Measurements from ENCODE around the gene IL4I1. TPM values are rescaled to one million over a fixed set of nuclear protein-coding genes. Genes with fewer than 3 reads are reported as not detected.

The IL4I1 gene
- total and polyA plus RNA-seq, 2 of the 4 experiments (the other 2 are of a cell fraction), result 0.31 to 0.36 TPM

GRCh38 chr19:49933643-49934042 lies 37.0 kb upstream of the IL4I1 start:
- H4K8ac ChIP-seq (ENCODE audit: low read depth in 2 of 2, low read length in 2 of 2), result no peak overlapping the region
- no peak overlapping the region for H2BK120ac ChIP-seq (ENCODE audit: low read depth, low read length)
- no peak overlapping the region for H2AK9ac ChIP-seq (replicated peaks; ENCODE audit: low read depth, low read length, poor library complexity)
- no peaks in the 10 kb centered on the region for H3K9me3 ChIP-seq (ENCODE audit: control insufficient read depth, insufficient read depth, low read length)
- peaks cover 0 to 16% of the 10 kb centered on the region in 2 experiments; a peak in 3 of 4 replicates for H3K79me1 ChIP-seq (ENCODE audit: low read depth in 1 of 2, low read length in 2 of 2)
- no peak overlapping the region for H3K23ac ChIP-seq (ENCODE audit: low read depth, low read length)
- H3K9ac ChIP-seq (ENCODE audit: low read depth, low read length), result no peak overlapping the region
- TF ChIP-seq NFE2L2 (IDR thresholded peaks at IDR 0.05; ENCODE audit: low read depth, low read length), result no peak
- TF ChIP-seq SMC3 (IDR thresholded peaks at IDR 0.05; ENCODE audit: low read depth, low read length), result no peak
- TF ChIP-seq RCOR1 (IDR thresholded peaks at IDR 0.05; ENCODE audit: insufficient replicate concordance, low read length), result no peak
- TF ChIP-seq CEBPB (IDR thresholded peaks at IDR 0.05; ENCODE audit: low read depth, low read length), result no peak
- no peak for TF ChIP-seq CHD1 (IDR thresholded peaks at IDR 0.05; ENCODE audit: low read depth, low read length)
- H2AFZ ChIP-seq (replicated peaks; ENCODE audit: low read length, poor library complexity), result no peak overlapping the region
- H3K9me1 ChIP-seq (ENCODE audit: insufficient read depth, low read length), result peaks cover 6% of the 10 kb centered on the region; the same call in 1 of the 2 replicates
- H4K5ac ChIP-seq (ENCODE audit: low read depth, low read length), result no peak overlapping the region
- no peak overlapping the region for H3K4me2 ChIP-seq (ENCODE audit: low read depth, low read length)
- in situ Hi-C loops (cut with MboI; ENCODE audit: low sequenced_read_pairs) (loop anchor here (10.0 kb wide), 2 partner anchors 51 to 211 kb away; no protein-coding TSS in a partner anchor), intact Hi-C loops (cut with micrococcal nuclease) (no loop called here), dilution Hi-C loops (cut with HindIII; ENCODE audit: low sequenced_read_pairs, unreplicated experiment) (no loop called here)
- no peaks in the 10 kb centered on the region for H3K4me1 ChIP-seq (ENCODE audit: control insufficient read depth, insufficient read depth, low read length)
- H4K20me1 ChIP-seq (ENCODE audit: insufficient read depth, low read length), result no peaks in the 10 kb centered on the region
- no peak overlapping the region for H3K56ac ChIP-seq (ENCODE audit: extremely low read depth, insufficient read depth, low read length)
- no peak overlapping the region for H4K91ac ChIP-seq (ENCODE audit: insufficient read depth, low read depth, low read length)
- no peak overlapping the region for H3K18ac ChIP-seq (ENCODE audit: low read depth, low read length)
- no peak overlapping the region for H2BK5ac ChIP-seq (ENCODE audit: low read depth, low read length, poor library complexity, severe bottlenecking)
- no TSS peak for BruUV-seq (replicated peaks)
- peaks cover 2% of the 10 kb centered on the region; the same call in 1 of the 2 replicates for H3K36me3 ChIP-seq (ENCODE audit: control insufficient read depth, insufficient read depth, low read length)
- no peak overlapping the region for H2AK5ac ChIP-seq (ENCODE audit: low read depth, low read length)
- CTCF ChIA-PET, result no interaction called here
- H2BK20ac ChIP-seq (ENCODE audit: low read depth, low read length), result no peak overlapping the region
- ATAC-seq (ENCODE audit: low read depth) (no peak), DNase-seq (no peak)
- H3K27me3 ChIP-seq (ENCODE audit: control insufficient read depth, insufficient read depth, low read length), result no peaks in the 10 kb centered on the region
- H3K4ac ChIP-seq (ENCODE audit: low read depth, low read length), result no peak overlapping the region
- 100% methylated on average over 3 of the region's 8 CpGs; no CpG with 5 or more reads in 1 of the 2 experiments for WGBS, 2 experiments (ENCODE audit: extremely low coverage in 2 of 2, insufficient read length in 1 of 2)
- no peak overlapping the region for H2BK15ac ChIP-seq (ENCODE audit: low read depth, low read length)
- H3K14ac ChIP-seq (replicated peaks; ENCODE audit: low read depth, low read length), result no peak overlapping the region
- H3K27ac ChIP-seq (ENCODE audit: insufficient read depth, low read length), result no peak overlapping the region
- POLR2A ChIA-PET (ENCODE audit: unreplicated experiment), result interaction anchor here (0.7 kb wide), 1 partner anchor 64 kb away, joined by 4 read pairs; no protein-coding TSS in a partner anchor
- no peak overlapping the region for H3K4me3 ChIP-seq (ENCODE audit: insufficient read depth, low read depth, low read length)
